ENCODE measurements around the gene ZNF829. TPM values are rescaled to one million over a fixed set of nuclear protein-coding genes. Genes with fewer than 3 reads are reported as not detected.

The ZNF829 gene
- total RNA-seq, 1 experiment from 2014 or later = not detected

DNA sequence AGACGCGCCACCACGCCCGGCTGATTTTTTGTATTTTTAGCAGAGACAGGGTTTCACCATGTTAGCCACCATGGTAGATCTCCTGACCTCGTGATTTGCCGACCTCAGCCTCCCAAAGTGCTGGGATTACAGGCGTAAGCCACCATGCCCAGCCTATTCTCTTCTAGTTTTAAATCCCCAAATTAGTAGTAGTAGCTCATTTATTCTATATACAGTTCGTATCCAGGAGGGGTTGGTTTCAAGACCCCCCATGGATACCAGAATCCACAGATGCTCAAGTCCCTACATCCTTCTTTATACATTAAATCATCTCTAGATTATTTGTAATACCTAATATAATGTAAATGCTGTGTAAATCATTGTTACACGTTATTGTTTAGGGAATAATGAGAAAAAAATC is 2.0 kb upstream of the ZNF829 start:
- H3K36me3 ChIP-seq (ENCODE audit: low read depth, low read length) = no peaks in the 10 kb centered on the region
- 0 out of 2 replicates have a peak, but pooled peaks cover 5% of the 10 kb centered on the region for H3K9me3 ChIP-seq (ENCODE audit: low read length)
- H4K20me1 ChIP-seq (ENCODE audit: low read length) = no peaks in the 10 kb centered on the region
- DNase-seq (no peak), ATAC-seq (no peak)
- H3K27ac ChIP-seq (ENCODE audit: low read length) = no peak overlapping the region
- no peak overlapping the region for H3K9ac ChIP-seq (ENCODE audit: low read length)
- H3K4me2 ChIP-seq (ENCODE audit: low read length) = no peak overlapping the region
- no peaks in the 10 kb centered on the region for H3K79me2 ChIP-seq (ENCODE audit: low read length)
- no peak overlapping the region for H3K4me3 ChIP-seq (ENCODE audit: low read length)
- ChIA-PET CTCF (no interaction called here), POLR2A (ENCODE audit: unreplicated experiment) (no interaction called here)
- H2AFZ ChIP-seq (ENCODE audit: low read length) = no peak overlapping the region
- intact Hi-C loops (cut with micrococcal nuclease) = no loop called here
- no peaks in the 10 kb centered on the region for H3F3A ChIP-seq (ENCODE audit: low read length, unreplicated experiment)
- no peak for TF ChIP-seq EZH2 (IDR thresholded peaks at IDR 0.05; ENCODE audit: low read length, unreplicated experiment)
- TF ChIP-seq, protein P1, sequence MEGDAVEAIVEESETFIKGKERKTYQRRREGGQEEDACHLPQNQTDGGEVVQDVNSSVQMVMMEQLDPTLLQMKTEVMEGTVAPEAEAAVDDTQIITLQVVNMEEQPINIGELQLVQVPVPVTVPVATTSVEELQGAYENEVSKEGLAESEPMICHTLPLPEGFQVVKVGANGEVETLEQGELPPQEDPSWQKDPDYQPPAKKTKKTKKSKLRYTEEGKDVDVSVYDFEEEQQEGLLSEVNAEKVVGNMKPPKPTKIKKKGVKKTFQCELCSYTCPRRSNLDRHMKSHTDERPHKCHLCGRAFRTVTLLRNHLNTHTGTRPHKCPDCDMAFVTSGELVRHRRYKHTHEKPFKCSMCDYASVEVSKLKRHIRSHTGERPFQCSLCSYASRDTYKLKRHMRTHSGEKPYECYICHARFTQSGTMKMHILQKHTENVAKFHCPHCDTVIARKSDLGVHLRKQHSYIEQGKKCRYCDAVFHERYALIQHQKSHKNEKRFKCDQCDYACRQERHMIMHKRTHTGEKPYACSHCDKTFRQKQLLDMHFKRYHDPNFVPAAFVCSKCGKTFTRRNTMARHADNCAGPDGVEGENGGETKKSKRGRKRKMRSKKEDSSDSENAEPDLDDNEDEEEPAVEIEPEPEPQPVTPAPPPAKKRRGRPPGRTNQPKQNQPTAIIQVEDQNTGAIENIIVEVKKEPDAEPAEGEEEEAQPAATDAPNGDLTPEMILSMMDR (conservative IDR thresholded peaks at IDR 0.05; ENCODE audit: low read depth, low read length) = no peak
- no peak for TF ChIP-seq EZH2phosphoT487 (IDR thresholded peaks at IDR 0.05; ENCODE audit: borderline replicate concordance, low read length)
- H3K27me3 ChIP-seq (ENCODE audit: low read length) = no peaks in the 10 kb centered on the region
- no peaks in the 10 kb centered on the region for H3K9me2 ChIP-seq (replicated peaks; ENCODE audit: low read length)
- no TSS peak for BruUV-seq (replicated peaks)
- H3K4me1 ChIP-seq (ENCODE audit: insufficient read depth, low read length) = no peaks in the 10 kb centered on the region

DNA sequence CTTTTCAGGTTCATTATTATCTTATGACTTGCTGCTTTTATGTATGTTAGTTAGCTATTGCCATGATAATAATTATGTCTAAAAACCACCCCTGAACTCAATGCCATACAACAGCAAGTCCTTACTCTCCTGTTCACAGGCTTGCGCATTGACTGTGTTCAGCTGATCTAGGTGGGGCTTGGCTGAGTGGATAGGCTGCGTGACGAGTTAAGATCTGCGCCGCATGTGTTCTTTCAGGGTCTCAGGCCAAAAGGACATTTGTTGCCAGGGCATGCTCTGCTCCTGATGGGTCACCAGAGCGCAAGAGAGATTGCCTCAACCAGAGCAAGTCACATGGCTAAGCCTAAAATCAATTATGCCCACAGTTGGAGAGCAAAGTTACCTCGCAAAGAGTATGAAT is 900 bp upstream of the ZNF829 start:
- no peaks in the 10 kb centered on the region for H3K9me2 ChIP-seq (replicated peaks; ENCODE audit: low read length)
- H2AFZ ChIP-seq (ENCODE audit: low read length) = no peak overlapping the region
- no peak for ATAC-seq

DNA sequence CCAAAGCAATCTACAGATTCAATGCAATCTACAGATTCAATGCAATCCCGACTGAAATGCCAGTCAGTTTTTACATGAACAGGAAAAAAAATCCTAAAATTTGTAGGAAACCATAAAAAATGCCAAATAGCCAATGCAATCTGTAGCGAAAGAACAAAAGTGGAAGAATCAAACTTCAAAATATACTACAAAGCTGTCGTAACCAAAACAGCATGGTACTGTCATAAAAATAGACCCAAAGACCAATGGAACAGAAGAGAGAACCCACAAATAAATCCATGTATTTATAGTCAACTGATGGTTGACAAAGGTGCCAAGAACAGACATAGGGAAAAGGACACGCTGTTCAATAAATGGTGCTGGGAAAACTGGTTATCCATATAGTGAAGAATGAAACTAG is 17.7 kb downstream of the ZNF829 start:
- ChIA-PET POLR2A (ENCODE audit: unreplicated experiment) (no interaction called here), CTCF (no interaction called here)
- Histone ChIP-seq H3K4me3 (ENCODE audit: low read length) (no peak overlapping the region), H3K79me2 (ENCODE audit: low read length) (no peaks in the 10 kb centered on the region), H3K9ac (ENCODE audit: low read length) (no peak overlapping the region), H3K27me3 (ENCODE audit: low read length) (no peaks in the 10 kb centered on the region), H3F3A (ENCODE audit: low read length, unreplicated experiment) (no peaks in the 10 kb centered on the region), H3K9me2 (replicated peaks; ENCODE audit: low read length) (no peaks in the 10 kb centered on the region), H3K4me1 (ENCODE audit: insufficient read depth, low read length) (no peaks in the 10 kb centered on the region), H3K9me3 (ENCODE audit: low read length) (peaks cover 17% of the 10 kb centered on the region), H3K4me2 (ENCODE audit: low read length) (no peak overlapping the region), H4K20me1 (ENCODE audit: low read length) (no peaks in the 10 kb centered on the region), H3K27ac (ENCODE audit: low read length) (no peak overlapping the region), H3K36me3 (ENCODE audit: low read depth, low read length) (no peaks in the 10 kb centered on the region; the same call in 1 of the 2 replicates), H2AFZ (ENCODE audit: low read length) (no peak overlapping the region)
- intact Hi-C loops (cut with micrococcal nuclease) = no loop called here
- no peak for ATAC-seq
- TF ChIP-seq, protein P1 (conservative IDR thresholded peaks at IDR 0.05; ENCODE audit: low read depth, low read length) = no peak
- no peak for TF ChIP-seq EZH2 (IDR thresholded peaks at IDR 0.05; ENCODE audit: low read length, unreplicated experiment)
- TF ChIP-seq EZH2phosphoT487 (IDR thresholded peaks at IDR 0.05; ENCODE audit: borderline replicate concordance, low read length) = no peak
- BruUV-seq (replicated peaks) = no TSS peak
- no peak for DNase-seq

More for the DNA sequence above, 900 bp upstream of the ZNF829 start:
- Histone ChIP-seq H3K9me3 (ENCODE audit: low read length) (0 out of 2 replicates have a peak, but pooled peaks cover 7% of the 10 kb centered on the region), H4K20me1 (ENCODE audit: low read length) (no peaks in the 10 kb centered on the region), H3K4me3 (ENCODE audit: low read length) (no peak overlapping the region), H3K27ac (ENCODE audit: low read length) (no peak overlapping the region), H3K27me3 (ENCODE audit: low read length) (no peaks in the 10 kb centered on the region), H3F3A (ENCODE audit: low read length, unreplicated experiment) (no peaks in the 10 kb centered on the region), H3K36me3 (ENCODE audit: low read depth, low read length) (no peaks in the 10 kb centered on the region), H3K4me1 (ENCODE audit: insufficient read depth, low read length) (no peaks in the 10 kb centered on the region), H3K4me2 (ENCODE audit: low read length) (no peak overlapping the region), H3K79me2 (ENCODE audit: low read length) (no peaks in the 10 kb centered on the region), H3K9ac (ENCODE audit: low read length) (no peak overlapping the region)
- POLR2A ChIA-PET (ENCODE audit: unreplicated experiment) = no interaction called here
- intact Hi-C loops (cut with micrococcal nuclease) = no loop called here
- no peak for DNase-seq
- TF ChIP-seq EZH2phosphoT487 (IDR thresholded peaks at IDR 0.05; ENCODE audit: borderline replicate concordance, low read length) = no peak
- TF ChIP-seq EZH2 (IDR thresholded peaks at IDR 0.05; ENCODE audit: low read length, unreplicated experiment) = no peak
- TF ChIP-seq, protein P1 (conservative IDR thresholded peaks at IDR 0.05; ENCODE audit: low read depth, low read length) = no peak
- CTCF ChIA-PET = no interaction called here
- BruUV-seq (replicated peaks) = no TSS peak
